HTR-8/SVneo (cell line): ENCODE measurements around the gene UNC45A.
"Not testable (repeated sequence)": the region's sequence is repeated elsewhere in the genome, so short reads cannot be mapped to it uniquely, and the experiment has no call there.

Source experiments
- DNase-seq: peaks from one replicate; pipeline ENCODE4 v3.0.0; 2011; ENCODE audit warnings: low spot score, mixed read lengths; ENCODE audit not compliant: insufficient read length
- FAIRE-seq: peaks from 2 replicates; lab custom pipeline; 2011; peaks lifted over from hg19 to GRCh38; lab: Jason Lieb, UNC

UNC45A gene

GRCh38 chr15:90902040-90902839 lies 32.8 kb upstream of the UNC45A start:
- peak; percentile 86 for DNase-seq
- FAIRE-seq, result no peak

- no peak for FAIRE-seq
- peak; percentile 52 for DNase-seq
These were observed 32.0 kb upstream of the UNC45A start, which contains the start of gene MAN2A2 for GRCh38 chr15:90902840-90903732. MAN2A2 (plus strand) TSS chr15:90903302; CDS start chr15:90904208, 906 bp downstream.

- DNase-seq, result no peak
- FAIRE-seq, result no peak
These were observed 31.1 kb upstream of the UNC45A start for GRCh38 chr15:90903733-90904536.

GRCh38 chr15:90904746-90905145 lies 30.3 kb upstream of the UNC45A start:
- no peak for DNase-seq
- FAIRE-seq, result no peak

GRCh38 chr15:90905306-90906180 lies 29.5 kb upstream of the UNC45A start:
- FAIRE-seq (no peak), DNase-seq (no peak)

- DNase-seq (no peak), FAIRE-seq (no peak)
These were observed 28.8 kb upstream of the UNC45A start for GRCh38 chr15:90906181-90906849.

GRCh38 chr15:90907051-90907660 lies 27.9 kb upstream of the UNC45A start:
- DNase-seq (no peak), FAIRE-seq (no peak)

GRCh38 chr15:90907838-90908507 lies 27.1 kb upstream of the UNC45A start:
- DNase-seq (no peak), FAIRE-seq (no peak)

GRCh38 chr15:90909449-90909848 lies 25.6 kb upstream of the UNC45A start:
- DNase-seq, FAIRE-seq: not testable (repeated sequence)

GRCh38 chr15:90909976-90910375 lies 25.1 kb upstream of the UNC45A start:
- FAIRE-seq (no peak), DNase-seq (no peak)

GRCh38 chr15:90910441-90911301 lies 24.4 kb upstream of the UNC45A start:
- FAIRE-seq (no peak), DNase-seq (no peak)

- FAIRE-seq (no peak), DNase-seq (no peak)
These were observed 23.8 kb upstream of the UNC45A start for GRCh38 chr15:90911302-90911623.

- DNase-seq (no peak), FAIRE-seq (no peak)
These were observed 22.9 kb upstream of the UNC45A start for GRCh38 chr15:90911906-90912769.

GRCh38 chr15:90912770-90913075 lies 22.4 kb upstream of the UNC45A start:
- FAIRE-seq (no peak), DNase-seq (no peak)

- FAIRE-seq (no peak), DNase-seq (no peak)
These were observed 21.6 kb upstream of the UNC45A start for GRCh38 chr15:90913398-90913944.
